Cardiac fibroblast (primary cell): ENCODE measurements around the gene TENT5C.

Experiments
- DNase-seq, 2 donors: peaks; one replicate each; pipeline versions ENCODE4 v3.0.0 to v3.0.0-alpha.2; 2010; ENCODE audit warnings: low read depth in 2 of 2
- H3K4me3 ChIP-seq, 2 donors: replicated peaks in 1 of 2; 1 replicate in 1 of 2; 2 replicates in 1 of 2; pipeline ENCODE4 v1.5.1; 2011; ENCODE audit warnings: low read depth in 2 of 2, low read length in 2 of 2, mild to moderate bottlenecking in 2 of 2, moderate library complexity in 1 of 2
- CTCF ChIP-seq: IDR thresholded peaks from one replicate; pipeline ENCODE4 v1.5.1; 2011; ENCODE audit warnings: low read depth, mild to moderate bottlenecking, low read length, inconsistent platforms

The TENT5C gene

GRCh38 chr1:117653195-117653594, 47.3 kb downstream of the TENT5C start:
- no peak overlapping the region for H3K4me3 ChIP-seq
- no peak for TF ChIP-seq CTCF
- no peak for DNase-seq

GRCh38 chr1:117653732-117654492, 48.1 kb downstream of the TENT5C start:
- TF ChIP-seq CTCF = no peak
- H3K4me3 ChIP-seq = no peak overlapping the region
- DNase-seq = peak in 1 of 2 donors; percentile 19

- H3K4me3 ChIP-seq = no peak overlapping the region
- TF ChIP-seq CTCF = no peak
- no peak for DNase-seq
Measured at GRCh38 chr1:117654493-117655219, 48.8 kb downstream of the TENT5C start.

GRCh38 chr1:117655220-117655577, 49.4 kb downstream of the TENT5C start:
- no peak overlapping the region for H3K4me3 ChIP-seq

GRCh38 chr1:117656202-117656641, 50.4 kb downstream of the TENT5C start:
- no peak overlapping the region for H3K4me3 ChIP-seq
- no peak for DNase-seq
- TF ChIP-seq CTCF = no peak

More at GRCh38 chr1:117655220-117655577, 49.4 kb downstream of the TENT5C start:
- peak in 1 of 2 donors; percentile 56 for DNase-seq
- no peak for TF ChIP-seq CTCF

GRCh38 chr1:117657031-117657430, 51.2 kb downstream of the TENT5C start:
- no peak overlapping the region for H3K4me3 ChIP-seq

More at GRCh38 chr1:117657031-117657430, 51.2 kb downstream of the TENT5C start:
- TF ChIP-seq CTCF = no peak
- DNase-seq = peak; percentile 46 to 79
